Measurements from ENCODE around the gene DGAT2.

DGAT2 gene

GRCh38 chr11:75831915-75832502 is 63.4 kb downstream of the DGAT2 start:
- no peak for DNase-seq

GRCh38 chr11:75834728-75835127 is 66.2 kb downstream of the DGAT2 start:
- no peak for DNase-seq

GRCh38 chr11:75836417-75836816 is 67.8 kb downstream of the DGAT2 start:
- DNase-seq = peak; percentile 25 to 45

GRCh38 chr11:75839851-75840250 is 71.3 kb downstream of the DGAT2 start:
- DNase-seq = no peak

GRCh38 chr11:75840522-75840921 is 71.9 kb downstream of the DGAT2 start:
- no peak for DNase-seq

GRCh38 chr11:75841739-75842138 is 73.2 kb downstream of the DGAT2 start:
- no peak for DNase-seq

GRCh38 chr11:75845324-75845723 is 76.7 kb downstream of the DGAT2 start:
- peak; percentile 5 to 7 for DNase-seq

GRCh38 chr11:75849894-75850293 is 81.3 kb downstream of the DGAT2 start:
- DNase-seq = no peak

GRCh38 chr11:75850787-75851186 is 82.2 kb downstream of the DGAT2 start:
- no peak for DNase-seq

All from AML-193 (cell line).